ENCODE data around the gene QSOX1.

DNA sequence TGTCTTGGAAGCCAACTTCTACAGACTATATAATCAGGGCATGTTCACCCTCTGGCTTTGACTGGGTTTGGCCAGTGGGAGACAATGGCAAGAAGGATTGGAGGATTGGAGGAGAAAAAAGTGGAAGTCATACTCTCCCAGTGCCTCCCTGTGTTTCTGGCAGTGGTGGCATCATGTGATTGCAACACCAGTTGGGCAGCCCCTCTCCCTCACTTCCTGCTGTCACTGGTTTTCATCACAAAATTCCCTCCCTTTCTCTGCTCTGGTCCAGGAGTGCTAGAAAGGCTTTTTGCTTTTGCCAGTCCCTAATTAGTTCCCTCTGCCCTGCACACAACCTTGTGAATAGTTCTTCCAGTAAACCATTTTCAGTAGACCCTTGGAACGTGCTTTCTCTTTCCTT, 3.7 kb upstream of the QSOX1 start:
- TF ChIP-seq, protein P1, sequence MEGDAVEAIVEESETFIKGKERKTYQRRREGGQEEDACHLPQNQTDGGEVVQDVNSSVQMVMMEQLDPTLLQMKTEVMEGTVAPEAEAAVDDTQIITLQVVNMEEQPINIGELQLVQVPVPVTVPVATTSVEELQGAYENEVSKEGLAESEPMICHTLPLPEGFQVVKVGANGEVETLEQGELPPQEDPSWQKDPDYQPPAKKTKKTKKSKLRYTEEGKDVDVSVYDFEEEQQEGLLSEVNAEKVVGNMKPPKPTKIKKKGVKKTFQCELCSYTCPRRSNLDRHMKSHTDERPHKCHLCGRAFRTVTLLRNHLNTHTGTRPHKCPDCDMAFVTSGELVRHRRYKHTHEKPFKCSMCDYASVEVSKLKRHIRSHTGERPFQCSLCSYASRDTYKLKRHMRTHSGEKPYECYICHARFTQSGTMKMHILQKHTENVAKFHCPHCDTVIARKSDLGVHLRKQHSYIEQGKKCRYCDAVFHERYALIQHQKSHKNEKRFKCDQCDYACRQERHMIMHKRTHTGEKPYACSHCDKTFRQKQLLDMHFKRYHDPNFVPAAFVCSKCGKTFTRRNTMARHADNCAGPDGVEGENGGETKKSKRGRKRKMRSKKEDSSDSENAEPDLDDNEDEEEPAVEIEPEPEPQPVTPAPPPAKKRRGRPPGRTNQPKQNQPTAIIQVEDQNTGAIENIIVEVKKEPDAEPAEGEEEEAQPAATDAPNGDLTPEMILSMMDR (IDR thresholded peaks at IDR 0.05 in 4 of 5, conservative IDR thresholded peaks at IDR 0.05 in 1 of 5) = no peak
- TF ChIP-seq POLR2A (IDR thresholded peaks at IDR 0.05) = no peak
